Lower lobe of right lung (tissue), 2 donors: ENCODE measurements around the gene EFTUD2. TPM values are rescaled to one million over a fixed set of nuclear protein-coding genes. Genes with fewer than 3 reads are reported as not detected.
"Not testable (repeated sequence)": the region's sequence is repeated elsewhere in the genome, so short reads cannot be mapped to it uniquely, and the experiment has no call there.

Experiments
- ATAC-seq, 2 donors: fragments of 200-7000 bp; cut with Tn5 transposase; one replicate each; pipeline ENCODE4 v1.9.1; 2020 to 2022; ENCODE audit warnings: mild to moderate bottlenecking in 2 of 2, moderate library complexity in 2 of 2
- DNase-seq: peaks from one replicate; pipeline ENCODE4 v3.0.0-alpha.2; 2020
- H3K27ac ChIP-seq: fragments of 200-600 bp; one replicate; pipeline ENCODE4 v1.8.0; 2022
- H3K27me3 ChIP-seq: fragments of 200-600 bp; one replicate; pipeline ENCODE4 v1.8.0; 2022; ENCODE audit warnings: low read depth
- H3K36me3 ChIP-seq: fragments of 200-600 bp; one replicate; pipeline ENCODE4 v1.8.0; 2022; ENCODE audit warnings: mild to moderate bottlenecking
- H3K4me1 ChIP-seq: fragments of 200-600 bp; one replicate; pipeline ENCODE4 v1.8.0; 2022
- H3K4me3 ChIP-seq: fragments of 200-600 bp; one replicate; pipeline ENCODE4 v1.8.0; 2022; ENCODE audit warnings: mild to moderate bottlenecking
- H3K9me3 ChIP-seq: fragments of 200-600 bp; one replicate; pipeline ENCODE4 v1.8.0; 2022
- intact Hi-C: fragments of 100-400 bp; cut with DNase I; formaldehyde crosslinking; loops from one replicate; pipeline ENCODE4 v1.11.0; 2022
- long read RNA-seq: library from polyadenylated mRNA; unstranded; transcript quantifications from one replicate; pipeline ENCODE4 v2.0.0, GENCODE V29; 2021
- total RNA-seq: library from RNA; stranded (reverse); fragmentation: NEBNext Ultra II Directional; extraction: Animal tissue kit (Norgen Biotek cat#: 25700); gene quantifications from one replicate; pipeline ENCODE4 v1.2.1, GENCODE V29; 2021
- TF ChIP-seq, protein P1 (sequence below): fragments of 200-600 bp; IDR thresholded peaks from one replicate; pipeline ENCODE4 v1.8.0; 2022; ENCODE audit warnings: antibody characterized with exemption, mild to moderate bottlenecking
- donor health status: DM: no; HTN: yes; CAD: no; lungs with severe emphysema.

EFTUD2 gene
- total RNA-seq: 108 TPM
- long read RNA-seq, full-length matches to known transcripts: 117 of 152 reads
- long read RNA-seq, partial matches to known transcripts: 25 of 152 reads
- long read RNA-seq, other reads (novel, unspliced or antisense): 10 of 152 reads

DNA sequence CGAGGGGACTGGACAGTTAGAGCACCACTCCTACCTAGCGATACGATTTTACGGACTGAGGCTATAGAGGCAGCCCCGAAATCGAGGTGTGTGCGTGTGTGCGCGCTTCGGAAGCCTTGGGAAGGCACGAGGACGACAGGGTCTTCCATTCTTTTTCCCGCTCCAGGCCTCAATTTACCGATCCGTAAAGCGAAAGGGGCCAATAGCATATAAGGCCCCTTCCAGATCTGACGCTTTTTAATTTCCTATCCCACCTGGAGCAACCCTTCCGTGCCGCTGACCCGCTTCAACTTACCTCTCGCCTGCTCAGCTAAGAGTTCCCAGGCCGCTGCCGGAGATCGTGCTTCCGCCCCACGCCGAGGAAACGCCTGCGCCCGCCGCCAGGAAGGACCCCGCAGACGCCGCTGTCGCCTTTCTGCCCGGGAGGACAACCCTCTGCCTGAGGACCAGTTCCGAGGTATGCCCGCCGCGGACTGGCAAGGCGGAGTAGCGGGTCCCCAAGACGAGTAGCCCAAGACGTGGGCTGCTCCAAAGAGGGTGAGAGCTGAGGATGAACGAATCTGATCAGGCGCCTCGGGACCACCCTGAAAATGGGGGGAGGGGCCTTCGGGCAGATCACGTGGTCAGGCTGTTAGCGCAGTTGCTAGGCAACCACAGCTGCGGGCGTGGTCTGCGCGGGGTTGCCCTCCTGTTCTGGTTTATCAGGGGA is at the start of gene EFTUD2:
TSS of gene EFTUD2 (minus strand) at position 372 of the 709 bp plus-strand sequence. CDS start 4,924 bp downstream, outside the sequence.
- DNase-seq (peak; percentile 94), ATAC-seq (peak; percentile 96 to 98)
- Histone ChIP-seq H3K27ac (peak within 1 kb of the TSS; percentile 100), H3K9me3 (no peaks in the 10 kb centered on the region), H3K4me1 (peaks cover 35% of the 10 kb centered on the region), H3K27me3 (no peaks in the 10 kb centered on the region), H3K36me3 (peaks cover 21% of the 10 kb centered on the region), H3K4me3 (peak within 1 kb of the TSS; percentile 95)
- TF ChIP-seq, protein P1, sequence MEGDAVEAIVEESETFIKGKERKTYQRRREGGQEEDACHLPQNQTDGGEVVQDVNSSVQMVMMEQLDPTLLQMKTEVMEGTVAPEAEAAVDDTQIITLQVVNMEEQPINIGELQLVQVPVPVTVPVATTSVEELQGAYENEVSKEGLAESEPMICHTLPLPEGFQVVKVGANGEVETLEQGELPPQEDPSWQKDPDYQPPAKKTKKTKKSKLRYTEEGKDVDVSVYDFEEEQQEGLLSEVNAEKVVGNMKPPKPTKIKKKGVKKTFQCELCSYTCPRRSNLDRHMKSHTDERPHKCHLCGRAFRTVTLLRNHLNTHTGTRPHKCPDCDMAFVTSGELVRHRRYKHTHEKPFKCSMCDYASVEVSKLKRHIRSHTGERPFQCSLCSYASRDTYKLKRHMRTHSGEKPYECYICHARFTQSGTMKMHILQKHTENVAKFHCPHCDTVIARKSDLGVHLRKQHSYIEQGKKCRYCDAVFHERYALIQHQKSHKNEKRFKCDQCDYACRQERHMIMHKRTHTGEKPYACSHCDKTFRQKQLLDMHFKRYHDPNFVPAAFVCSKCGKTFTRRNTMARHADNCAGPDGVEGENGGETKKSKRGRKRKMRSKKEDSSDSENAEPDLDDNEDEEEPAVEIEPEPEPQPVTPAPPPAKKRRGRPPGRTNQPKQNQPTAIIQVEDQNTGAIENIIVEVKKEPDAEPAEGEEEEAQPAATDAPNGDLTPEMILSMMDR: no peak
- intact Hi-C loops: no loop called here

DNA sequence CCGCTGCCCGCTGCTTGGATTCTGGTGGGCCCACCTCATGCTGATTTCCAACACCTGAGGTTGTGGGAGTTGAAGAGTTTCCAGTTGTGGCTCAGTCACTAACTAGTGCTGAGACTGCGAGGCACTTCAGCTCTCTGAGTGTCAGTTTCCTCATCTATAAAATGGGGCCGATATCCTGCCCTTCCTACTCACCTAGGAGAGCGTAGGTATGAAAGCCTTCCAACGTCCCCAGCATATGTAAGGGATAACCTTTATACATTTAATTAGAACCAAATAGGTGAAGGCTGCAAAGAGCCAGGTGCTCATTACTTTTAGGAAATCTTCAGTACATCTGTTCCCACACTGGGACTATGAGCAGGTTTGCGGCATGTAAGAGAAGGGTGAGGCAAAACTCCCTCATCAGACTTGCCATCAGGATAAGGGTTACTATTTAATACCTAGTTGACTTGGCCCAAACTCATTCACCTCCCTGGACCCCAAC is 49.1 kb upstream of the EFTUD2 start:
- intact Hi-C loops: no loop called here

DNA sequence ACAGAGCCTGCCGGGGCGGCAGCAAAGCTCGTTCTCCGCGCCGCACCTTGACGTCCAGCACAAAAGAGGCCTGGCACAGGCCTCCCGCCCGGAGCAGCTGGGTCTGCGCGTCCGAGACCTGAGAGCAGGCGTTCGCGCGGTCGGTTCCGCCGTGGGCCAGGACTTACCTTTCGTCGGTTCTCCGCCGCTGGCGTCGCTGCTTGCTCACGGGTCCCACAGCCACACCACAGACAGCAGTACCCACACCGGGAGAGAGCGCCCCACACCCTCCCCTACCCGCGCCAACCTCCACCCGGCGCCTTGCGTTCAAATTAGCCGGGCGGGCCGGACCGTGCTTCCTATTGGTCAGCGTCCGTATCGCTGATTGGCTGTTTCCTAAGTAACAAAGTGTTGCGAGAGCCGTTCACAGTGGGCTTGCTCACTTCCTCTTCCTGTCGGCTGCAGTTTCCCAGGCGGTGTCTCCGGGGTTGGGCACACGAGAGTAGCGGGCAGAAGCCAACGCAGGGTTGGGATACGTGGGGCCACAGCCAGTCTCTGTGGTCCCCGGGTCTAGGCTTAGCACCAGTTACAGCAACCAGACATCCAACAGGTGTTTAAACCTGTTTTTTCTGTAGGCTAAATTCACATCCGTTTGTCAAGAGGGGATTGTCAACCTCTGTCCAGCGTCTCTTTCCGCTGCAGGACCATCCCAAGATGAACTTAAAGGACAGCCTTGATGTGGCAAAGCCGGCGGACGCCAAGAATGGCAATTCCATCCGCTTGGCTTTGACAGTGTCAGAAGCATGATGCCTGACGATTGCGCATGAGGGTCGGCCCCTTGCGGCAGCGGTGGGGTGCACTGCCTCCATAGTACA is 48.4 kb upstream of the EFTUD2 start, which contains the start of gene KIF18B:
TSS of gene KIF18B (minus strand) at position 313 of the 854 bp plus-strand sequence. CDS start 11,429 bp downstream, outside the sequence.
- Histone ChIP-seq H3K27ac (peak within 1 kb of the TSS; percentile 71), H3K36me3 (no peaks in the 10 kb centered on the region), H3K27me3 (peaks cover 7% of the 10 kb centered on the region), H3K4me1 (peaks cover 12% of the 10 kb centered on the region), H3K4me3 (peak within 1 kb of the TSS; percentile 67), H3K9me3 (no peaks in the 10 kb centered on the region)
- intact Hi-C loops: no loop called here
- ATAC-seq (peak; percentile 97 to 100), DNase-seq (peak; percentile 92)
- TF ChIP-seq, protein P1: no peak

More for the DNA sequence above, 49.1 kb upstream of the EFTUD2 start:
- Histone ChIP-seq H3K36me3 (no peaks in the 10 kb centered on the region), H3K4me3 (peak overlapping the region; percentile 67), H3K27me3 (peaks cover 7% of the 10 kb centered on the region), H3K4me1 (peaks cover 12% of the 10 kb centered on the region), H3K9me3 (no peaks in the 10 kb centered on the region), H3K27ac (no peak overlapping the region)
- no peak for ATAC-seq
- TF ChIP-seq, protein P1: no peak
- no peak for DNase-seq

DNA sequence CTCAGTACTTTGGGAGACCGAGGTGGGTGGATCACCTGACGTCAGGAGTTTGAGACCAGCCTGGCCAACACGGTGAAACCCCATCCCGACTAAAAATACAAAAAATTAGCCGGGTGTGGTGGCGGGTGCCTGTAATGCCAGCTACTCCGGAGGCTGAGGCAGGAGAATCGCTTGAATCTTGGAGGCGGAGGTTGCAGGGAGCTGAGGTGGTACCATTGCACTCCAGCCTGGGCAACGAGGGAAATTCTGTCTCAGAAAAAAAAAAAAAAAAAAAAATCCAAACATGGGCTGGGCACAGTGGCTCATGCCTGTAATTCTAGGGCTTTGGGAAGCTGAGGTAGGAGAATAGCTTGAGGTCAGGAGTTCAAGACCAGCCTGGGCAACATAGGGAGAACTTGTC is 46.4 kb upstream of the EFTUD2 start:
- H3K27me3 ChIP-seq, ATAC-seq, intact Hi-C loops, H3K36me3 ChIP-seq, H3K4me3 ChIP-seq, H3K9me3 ChIP-seq, DNase-seq, H3K27ac ChIP-seq: not testable (repeated sequence)
- H3K4me1 ChIP-seq: peaks cover 12% of the 10 kb centered on the region

DNA sequence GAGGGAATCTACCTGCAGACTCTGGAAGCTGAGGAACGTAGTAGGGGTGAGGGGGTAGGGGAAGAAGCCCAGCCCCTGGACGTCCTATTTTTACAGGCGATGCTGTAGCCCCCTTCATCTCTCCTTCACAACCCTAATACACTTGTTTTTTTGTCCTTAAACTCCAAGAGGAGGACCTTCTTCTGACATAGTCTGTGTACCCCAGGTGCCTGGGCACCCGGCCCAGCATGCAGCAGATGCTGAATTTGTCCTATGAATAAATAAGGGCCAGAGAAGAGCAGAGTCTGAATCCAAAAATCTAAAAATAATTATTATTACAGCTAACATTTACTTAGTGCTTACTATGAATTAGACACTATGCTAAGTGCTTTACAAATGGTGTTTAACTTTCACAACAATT is 43.2 kb upstream of the EFTUD2 start:
- ATAC-seq (no peak), DNase-seq (no peak)
- no peaks in the 10 kb centered on the region for H3K36me3 ChIP-seq
- H3K9me3 ChIP-seq: no peaks in the 10 kb centered on the region
- no peak overlapping the region for H3K4me3 ChIP-seq
- TF ChIP-seq, protein P1: no peak
- intact Hi-C loops: no loop called here
- no peak overlapping the region for H3K27ac ChIP-seq
- peaks cover 10% of the 10 kb centered on the region for H3K4me1 ChIP-seq
- peaks cover 7% of the 10 kb centered on the region for H3K27me3 ChIP-seq
